HG03565 (cell line): ENCODE measurements around the gene MYEOV.

Source experiments
- ATAC-seq: cut with Tn5 transposase; IDR thresholded peaks from one replicate; pipeline ENCODE4 v1.9.1; 2021; ENCODE audit warnings: mild to moderate bottlenecking, moderate library complexity; ENCODE audit not compliant: unreplicated experiment

Gene MYEOV

DNA sequence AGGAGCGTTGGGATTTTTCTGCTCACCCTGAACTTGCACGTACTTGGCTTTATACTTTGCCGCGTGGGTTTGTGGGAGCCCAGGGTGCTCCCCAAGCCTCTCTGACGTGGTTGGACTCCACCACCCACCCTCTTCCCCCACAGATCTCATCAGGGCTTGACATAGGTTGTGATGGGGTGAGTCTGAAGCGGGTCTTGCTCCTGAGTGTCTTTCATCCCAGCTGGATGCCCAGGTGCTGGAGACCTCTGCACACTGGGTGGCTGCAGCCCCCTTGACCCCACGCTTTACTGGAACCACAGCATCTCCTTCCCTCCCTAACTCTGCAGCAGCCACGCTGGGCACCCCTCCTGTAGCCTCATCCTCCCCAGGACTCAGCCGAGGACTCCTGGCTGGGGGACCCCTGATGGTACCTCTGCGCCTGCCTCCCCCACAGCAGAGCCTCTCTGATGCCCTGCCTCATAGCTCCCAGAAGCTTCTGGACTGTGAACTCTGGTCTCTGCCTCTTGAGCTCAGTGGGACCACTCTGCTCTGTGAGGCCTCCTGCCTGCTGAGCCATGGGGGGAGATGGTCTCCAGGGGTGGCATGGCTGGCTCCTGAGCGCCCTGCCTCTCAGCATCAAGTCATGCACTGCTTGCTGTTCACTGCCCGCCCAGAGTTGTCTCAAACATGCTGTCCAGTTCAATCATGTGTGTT lies 45.2 kb downstream of the MYEOV start:
- ATAC-seq: no peak

DNA sequence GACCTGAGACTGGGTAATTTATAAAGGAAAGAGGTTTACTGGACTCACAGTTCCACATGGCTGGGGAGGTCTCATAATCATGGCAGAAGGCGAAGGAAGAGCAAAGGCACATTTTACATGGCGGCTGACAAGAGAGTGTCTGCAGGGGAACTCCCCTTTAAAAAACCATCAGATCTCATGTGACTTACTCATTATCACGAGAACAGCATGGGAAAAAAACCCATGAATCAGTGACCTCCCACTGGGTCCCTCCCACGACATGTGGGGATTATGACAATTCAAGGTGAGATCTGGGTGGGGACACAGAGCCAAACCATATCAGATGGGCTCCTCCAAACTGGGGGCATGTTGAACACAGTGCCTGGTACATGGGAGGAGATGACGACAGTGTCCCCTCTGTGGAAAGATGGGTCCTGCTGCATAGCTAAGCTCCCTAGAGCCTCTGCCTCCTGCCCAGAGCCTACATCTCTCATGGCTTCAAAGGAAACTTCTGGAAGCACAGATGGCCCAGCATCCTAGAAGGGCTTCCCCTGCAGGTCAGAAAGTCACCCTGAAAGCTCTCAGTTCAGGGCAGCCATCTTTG lies 46.1 kb downstream of the MYEOV start:
- ATAC-seq: no peak

DNA sequence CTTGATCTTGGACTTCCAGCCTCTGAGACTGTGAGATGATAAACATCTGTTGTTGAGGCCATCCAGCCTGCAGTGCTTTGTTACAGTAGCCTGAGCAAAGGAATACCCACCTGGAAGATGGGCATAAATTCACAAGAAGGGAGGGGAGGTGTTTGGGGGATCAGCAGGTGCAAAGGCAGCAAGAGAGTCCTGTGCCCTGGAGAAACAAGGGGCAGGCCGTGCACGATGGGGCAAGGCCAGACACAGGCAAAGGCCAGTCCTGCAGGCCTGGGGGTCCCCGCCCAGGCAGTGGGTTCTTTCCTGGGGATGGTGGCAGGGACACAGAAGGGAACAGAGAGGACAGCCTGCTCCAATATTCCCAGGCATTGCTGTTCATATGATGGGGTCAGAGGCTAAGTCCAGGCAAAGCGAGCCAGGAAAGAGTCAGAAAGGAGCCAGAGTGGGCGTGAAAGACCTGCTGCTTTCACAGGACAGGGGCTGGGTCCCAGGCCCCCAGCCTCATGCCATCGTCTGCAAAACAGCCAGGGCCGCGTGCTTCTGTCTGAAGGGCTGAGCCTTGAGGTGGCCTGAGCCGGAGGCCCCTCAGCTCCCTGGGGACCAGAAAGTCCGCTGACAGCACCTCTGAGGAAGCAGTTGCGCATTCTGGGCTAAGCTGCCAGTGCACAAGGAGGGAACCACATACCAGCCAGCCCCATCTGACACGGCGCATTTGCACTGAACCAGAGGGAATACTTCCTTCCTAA lies 48.8 kb downstream of the MYEOV start:
- ATAC-seq: no peak

DNA sequence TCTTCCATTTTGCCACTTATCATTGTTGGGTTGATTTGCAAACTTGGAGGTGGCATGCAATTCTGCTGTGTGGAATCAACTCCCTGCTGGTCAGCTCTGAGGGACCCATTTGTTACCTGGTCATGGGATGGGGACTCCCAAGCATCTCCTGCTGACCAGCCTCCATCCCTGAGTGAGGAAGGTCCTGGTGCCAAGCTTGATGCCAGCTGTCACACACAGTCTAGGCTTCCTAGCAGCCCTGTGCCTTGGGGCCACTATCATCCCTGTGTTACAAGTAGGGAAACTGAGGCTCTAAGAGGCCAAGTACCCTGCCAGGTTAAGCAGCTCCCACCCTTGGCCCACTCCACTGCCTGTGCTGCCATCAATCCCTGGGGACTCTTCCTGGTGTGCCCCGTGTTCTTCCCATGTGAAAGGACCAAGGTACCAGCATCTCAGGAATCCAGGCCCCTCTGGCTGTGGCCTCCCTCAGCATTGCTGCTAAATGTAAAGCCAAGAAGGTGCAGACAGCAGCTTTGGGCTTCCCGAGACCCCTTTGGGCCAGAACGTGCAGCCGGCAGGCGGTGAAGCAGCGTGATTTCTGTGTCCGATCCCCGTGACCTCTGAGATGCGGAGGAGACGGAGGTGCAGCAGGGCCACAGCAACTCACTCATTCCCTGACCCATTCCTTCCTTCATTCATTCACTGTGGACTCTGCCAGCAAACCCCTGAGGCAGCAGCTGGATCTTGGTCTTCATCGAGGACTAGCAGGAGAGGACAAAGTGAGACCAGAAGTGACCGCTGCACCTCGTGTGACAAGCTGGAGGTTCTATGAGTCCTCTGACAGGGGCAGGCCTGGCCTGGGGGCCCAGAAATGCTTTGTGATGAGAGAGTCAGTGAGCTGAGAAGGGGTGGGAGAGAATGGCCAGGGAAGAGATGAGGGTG lies 49.7 kb downstream of the MYEOV start:
- ATAC-seq: no peak

DNA sequence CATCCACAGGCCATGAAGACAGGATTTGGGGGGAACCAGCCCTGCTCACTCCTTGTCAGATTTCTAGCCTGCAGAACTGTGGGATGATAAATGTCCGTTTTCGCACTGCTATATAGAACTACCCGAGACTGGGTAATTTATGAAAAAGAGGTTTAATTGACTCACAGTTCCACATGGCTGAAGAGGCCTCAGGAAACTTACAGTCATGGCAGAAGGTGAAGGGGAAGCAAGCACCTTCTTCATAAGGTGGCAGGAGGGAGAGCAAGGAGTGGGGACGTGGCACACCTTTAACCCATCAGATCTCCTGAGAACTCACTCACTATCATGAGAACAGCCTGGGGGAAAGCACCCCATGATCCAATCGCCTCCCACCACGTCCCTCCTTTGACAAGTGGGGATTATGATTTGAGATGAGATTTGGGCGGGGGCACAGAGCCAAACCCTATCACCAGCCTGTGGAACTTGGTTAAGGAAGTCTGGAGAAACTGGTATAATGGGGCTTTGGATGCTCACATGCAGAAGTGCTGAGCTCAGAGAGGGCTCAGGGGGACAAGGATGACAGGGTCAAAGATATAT lies 50.7 kb downstream of the MYEOV start:
- no peak for ATAC-seq
